GM19099 (cell line): ENCODE measurements around the gene FUCA2.

Source experiments
- POLR2A ChIP-seq: IDR thresholded peaks from 3 replicates; pipeline ENCODE4 v1.6.1; 2011; ENCODE audit warnings: low read depth; ENCODE audit not compliant: insufficient read length; ENCODE audit errors: extremely low read depth

The FUCA2 gene

GRCh38 chr6:143515766-143516355 lies 4.3 kb upstream of the FUCA2 start:
- TF ChIP-seq POLR2A: no peak

GRCh38 chr6:143515061-143515760 lies 3.7 kb upstream of the FUCA2 start:
- TF ChIP-seq POLR2A: no peak

GRCh38 chr6:143513410-143513809 lies 1.9 kb upstream of the FUCA2 start:
- TF ChIP-seq POLR2A: no peak

- no peak for TF ChIP-seq POLR2A
These were observed 4.0 kb downstream of the FUCA2 start for GRCh38 chr6:143507358-143508145.

GRCh38 chr6:143506620-143507019 lies 4.9 kb downstream of the FUCA2 start:
- no peak for TF ChIP-seq POLR2A

GRCh38 chr6:143506199-143506598 lies 5.3 kb downstream of the FUCA2 start:
- no peak for TF ChIP-seq POLR2A

GRCh38 chr6:143505537-143505936 lies 6.0 kb downstream of the FUCA2 start:
- TF ChIP-seq POLR2A: no peak

GRCh38 chr6:143505111-143505510 lies 6.4 kb downstream of the FUCA2 start:
- no peak for TF ChIP-seq POLR2A

GRCh38 chr6:143504369-143504768 lies 7.2 kb downstream of the FUCA2 start:
- no peak for TF ChIP-seq POLR2A

GRCh38 chr6:143501851-143502250 lies 9.7 kb downstream of the FUCA2 start:
- no peak for TF ChIP-seq POLR2A

GRCh38 chr6:143498428-143498827 lies 13.1 kb downstream of the FUCA2 start:
- no peak for TF ChIP-seq POLR2A

GRCh38 chr6:143496974-143497373 lies 14.5 kb downstream of the FUCA2 start:
- no peak for TF ChIP-seq POLR2A

GRCh38 chr6:143490775-143491174 lies 20.7 kb downstream of the FUCA2 start:
- TF ChIP-seq POLR2A: no peak

- no peak for TF ChIP-seq POLR2A
These were observed 21.3 kb downstream of the FUCA2 start for GRCh38 chr6:143490244-143490643.

- no peak for TF ChIP-seq POLR2A
These were observed 24.8 kb downstream of the FUCA2 start for GRCh38 chr6:143486752-143487151.

- TF ChIP-seq POLR2A: no peak
These were observed 25.6 kb downstream of the FUCA2 start for GRCh38 chr6:143485967-143486366.
